Bone marrow (tissue), 2 donors: ENCODE data around the gene TMEM52.
A peak's percentile ranks its signal among the peaks of the same experiment; 100 is the strongest.
"Not testable (repeated sequence)": the region's sequence is repeated elsewhere in the genome, so short reads cannot be mapped to it uniquely, and the experiment has no call there.

Experiments
- DNase-seq, 2 donors: peaks; one replicate each; lab custom pipeline; 2025; lab: John Stamatoyannopoulos, UW

Gene TMEM52

DNA sequence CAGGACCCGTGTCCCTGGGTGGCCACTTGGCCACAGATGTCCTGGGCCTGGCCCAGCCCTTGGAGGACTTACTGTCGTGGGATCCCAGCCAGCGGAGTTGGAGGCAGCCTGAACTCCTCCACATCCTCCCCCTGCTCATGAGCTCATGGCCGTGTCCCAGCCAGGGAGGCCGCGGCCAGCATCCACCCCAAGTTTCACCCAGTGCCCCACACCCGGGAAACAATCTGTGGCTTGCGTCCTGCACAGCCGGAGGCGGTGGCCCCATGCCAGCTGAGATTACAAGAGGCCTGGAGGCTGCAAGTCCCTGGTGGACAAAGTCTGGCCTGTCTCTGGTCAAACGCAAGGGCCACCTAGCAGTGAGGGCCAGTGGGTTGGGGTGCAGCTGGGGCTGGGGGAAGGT is 27.5 kb upstream of the TMEM52 start:
- no peak for DNase-seq

DNA sequence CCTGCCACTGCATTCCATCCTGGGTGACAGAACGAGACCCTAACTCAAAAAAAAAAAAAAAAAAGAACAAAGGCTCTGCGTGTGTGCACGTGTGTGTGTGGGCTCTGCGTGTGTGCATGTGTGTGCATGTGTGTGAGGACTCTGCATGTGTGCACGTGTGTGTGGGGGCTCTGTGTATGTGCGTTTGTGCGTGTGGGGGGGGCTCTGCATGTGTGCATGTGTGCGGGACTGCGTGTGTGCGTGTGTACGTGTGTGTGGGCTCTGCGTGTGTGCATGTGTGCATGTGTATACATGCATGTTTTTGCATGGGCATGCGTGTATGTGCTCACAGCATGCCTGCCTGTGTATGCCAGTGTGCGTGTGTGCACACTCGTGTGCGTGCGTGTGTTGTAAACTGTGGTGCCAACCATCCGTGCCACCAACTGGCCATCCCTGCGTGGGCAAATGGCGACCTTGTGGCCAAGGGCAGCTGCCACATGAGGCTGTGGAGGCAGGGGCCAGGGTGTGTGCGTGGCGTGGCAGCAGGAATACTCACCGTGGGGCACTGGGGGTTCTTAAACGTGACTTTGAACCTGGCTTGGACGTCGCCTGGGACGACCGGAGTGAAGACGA is 26.8 kb upstream of the TMEM52 start:
- no peak for DNase-seq

DNA sequence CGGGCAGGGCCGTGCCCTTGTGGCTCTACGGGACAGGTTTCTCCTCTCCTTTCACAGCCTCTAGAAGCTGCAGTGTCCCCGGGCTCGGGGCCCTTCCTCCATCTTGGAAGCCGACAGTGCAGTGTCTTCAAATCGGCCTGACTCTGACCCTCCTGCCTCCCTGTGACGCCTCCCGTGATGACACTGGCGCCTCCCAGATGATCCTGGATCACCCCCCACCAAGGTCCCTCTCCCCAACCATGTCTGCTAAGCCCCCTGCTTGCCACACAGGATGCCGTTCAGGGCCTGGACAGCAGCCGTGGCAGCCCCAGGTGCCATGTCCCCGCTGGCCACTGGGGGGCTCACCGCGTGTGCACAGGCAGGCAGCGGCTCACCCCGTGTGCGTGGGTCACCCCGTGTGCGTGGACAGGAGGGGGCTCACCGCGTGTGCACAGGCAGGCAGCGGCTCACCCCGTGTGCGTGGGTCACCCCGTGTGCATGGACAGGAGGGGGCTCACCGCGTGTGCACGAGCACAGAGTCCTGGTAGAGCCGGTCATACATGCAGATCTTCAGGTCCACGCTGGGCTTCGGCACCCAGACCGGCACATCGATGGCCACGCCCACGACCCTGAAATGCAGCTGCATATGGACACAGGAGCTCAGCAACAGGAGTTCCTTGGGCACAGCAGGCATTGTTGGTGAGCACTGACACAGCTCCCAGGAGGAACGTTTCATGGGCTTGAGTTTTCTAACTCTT is 24.9 kb upstream of the TMEM52 start:
- DNase-seq, result peak in 1 of 2 donors; percentile 20

DNA sequence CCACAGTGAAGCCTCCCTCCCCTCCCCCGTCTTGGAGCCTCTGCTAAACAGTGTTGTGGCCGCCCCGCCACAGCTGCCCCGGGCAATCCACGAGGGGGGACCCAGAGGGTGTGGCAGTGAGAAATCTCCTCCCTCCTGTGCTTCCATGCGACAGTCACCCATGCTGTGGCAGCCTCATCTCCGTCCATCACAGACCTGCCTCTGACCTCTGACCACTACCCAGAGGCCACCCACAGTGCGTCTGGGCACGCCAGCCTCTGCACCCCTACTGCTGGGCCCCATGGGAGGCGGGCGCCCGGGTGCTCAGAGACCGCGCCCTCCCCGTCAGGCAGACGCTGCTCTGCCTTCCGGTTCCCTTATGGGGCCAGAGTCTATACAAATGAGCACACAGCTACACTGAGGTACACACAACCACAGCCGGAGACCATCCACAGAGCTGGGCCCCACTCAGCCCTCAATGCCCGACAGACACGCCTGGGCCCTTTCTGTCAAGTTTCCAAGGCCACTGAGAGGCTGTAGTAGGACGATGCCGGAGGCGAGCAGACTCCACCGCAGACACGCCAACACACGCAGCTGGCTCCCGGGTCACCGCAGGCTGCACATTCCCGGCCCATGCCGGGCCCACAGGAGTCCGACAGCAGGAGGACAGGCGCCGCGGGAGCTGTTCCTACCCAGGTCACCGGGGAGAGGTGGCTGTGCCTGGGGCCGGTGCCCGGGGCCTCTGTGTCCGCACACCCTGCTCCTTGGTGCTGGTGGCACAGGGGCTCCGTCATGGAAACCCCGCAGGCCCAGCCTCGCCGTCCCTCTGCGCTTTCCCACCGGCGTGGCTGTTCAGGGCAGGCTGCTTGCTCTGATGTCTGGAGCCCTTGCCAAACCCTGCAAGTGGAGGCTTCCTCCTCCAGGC is 23.9 kb upstream of the TMEM52 start:
- DNase-seq, result no peak

DNA sequence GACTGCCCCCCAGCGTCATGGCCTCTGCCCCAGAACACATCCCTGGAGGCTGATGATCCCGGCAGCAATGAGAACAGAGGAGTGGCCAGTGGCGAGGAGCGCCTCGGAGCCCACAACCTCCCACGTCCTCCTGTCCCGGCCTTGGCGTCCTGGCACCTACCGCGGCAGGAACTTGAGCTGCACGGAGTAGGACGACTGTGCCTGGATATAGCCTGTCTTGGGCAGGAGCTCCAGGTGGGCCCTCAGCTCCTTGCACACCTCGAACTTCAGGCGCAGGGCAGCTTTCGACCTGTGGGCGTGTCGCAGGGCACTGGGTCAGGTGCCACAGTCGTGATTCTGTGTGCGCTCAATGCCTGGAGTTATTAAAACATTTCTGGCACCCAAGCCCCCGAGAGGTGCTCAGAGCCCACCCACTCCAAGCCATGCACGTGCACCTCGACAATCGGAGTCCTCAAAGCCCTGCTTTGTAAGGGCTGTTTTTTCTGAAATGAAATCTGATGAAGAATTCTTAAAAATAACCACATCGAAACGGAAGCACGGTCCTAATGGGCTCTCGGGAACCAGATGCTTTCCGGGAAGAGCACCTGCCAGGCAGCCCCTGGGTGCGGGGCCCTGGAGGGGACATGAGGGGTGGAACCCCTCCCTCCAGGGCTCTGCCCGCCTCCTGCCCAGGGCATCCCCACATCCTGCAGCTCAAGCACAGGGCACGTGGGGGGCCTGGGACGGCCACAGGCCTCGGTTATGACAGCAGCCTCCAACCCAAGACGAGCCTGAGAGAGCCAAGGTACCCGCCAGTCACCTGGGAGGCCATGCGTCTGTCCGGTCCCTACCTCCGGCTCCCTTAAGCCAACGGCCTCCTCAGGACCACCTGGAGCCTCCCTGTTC is 23.0 kb upstream of the TMEM52 start:
- no peak for DNase-seq

DNA sequence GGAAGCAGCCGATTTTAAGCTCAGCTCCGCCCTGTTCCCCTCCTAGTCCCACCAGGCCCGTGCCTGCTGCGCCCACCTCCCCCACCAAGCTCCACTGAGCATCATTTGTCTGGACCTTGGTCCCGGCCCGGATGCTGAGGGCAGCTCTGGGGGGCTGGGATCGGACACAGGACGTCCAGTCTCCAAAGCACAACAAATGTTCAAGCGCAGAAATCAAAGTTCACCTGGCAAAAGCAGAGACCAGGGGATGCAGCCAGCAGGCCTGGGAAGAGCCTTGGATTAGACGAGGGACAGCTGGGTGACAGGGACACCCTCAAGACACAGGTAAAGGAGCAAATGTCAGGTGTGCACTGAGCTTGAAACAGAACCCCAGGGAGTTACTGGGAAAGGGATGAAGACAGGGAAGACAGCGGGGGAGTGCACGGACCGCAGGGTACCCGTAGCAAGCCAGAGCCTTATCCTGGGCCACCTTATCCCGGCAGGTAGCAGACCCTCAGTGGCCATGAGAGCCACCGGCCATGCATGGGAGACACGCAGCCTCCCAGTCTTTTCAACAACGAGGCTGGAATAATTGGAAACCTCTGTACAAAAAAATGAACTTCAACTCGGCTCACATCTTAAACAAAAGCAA is 22.2 kb upstream of the TMEM52 start:
- no peak for DNase-seq

DNA sequence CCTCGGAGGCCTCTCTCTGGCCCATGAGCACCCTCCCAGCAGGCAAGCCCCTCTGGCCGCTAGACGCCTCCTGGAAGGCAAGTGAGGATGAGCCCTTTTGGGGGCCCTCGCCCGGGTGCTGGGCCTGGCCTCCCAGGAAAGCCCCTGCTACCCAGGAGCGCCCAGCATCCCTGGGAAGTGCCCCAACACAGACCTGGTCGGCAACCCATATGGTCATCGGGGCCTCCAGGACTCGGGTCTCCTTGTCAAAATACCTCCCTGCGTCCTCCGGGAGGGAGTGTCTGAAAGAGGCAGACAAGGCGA is 21.0 kb upstream of the TMEM52 start:
- no peak for DNase-seq

DNA sequence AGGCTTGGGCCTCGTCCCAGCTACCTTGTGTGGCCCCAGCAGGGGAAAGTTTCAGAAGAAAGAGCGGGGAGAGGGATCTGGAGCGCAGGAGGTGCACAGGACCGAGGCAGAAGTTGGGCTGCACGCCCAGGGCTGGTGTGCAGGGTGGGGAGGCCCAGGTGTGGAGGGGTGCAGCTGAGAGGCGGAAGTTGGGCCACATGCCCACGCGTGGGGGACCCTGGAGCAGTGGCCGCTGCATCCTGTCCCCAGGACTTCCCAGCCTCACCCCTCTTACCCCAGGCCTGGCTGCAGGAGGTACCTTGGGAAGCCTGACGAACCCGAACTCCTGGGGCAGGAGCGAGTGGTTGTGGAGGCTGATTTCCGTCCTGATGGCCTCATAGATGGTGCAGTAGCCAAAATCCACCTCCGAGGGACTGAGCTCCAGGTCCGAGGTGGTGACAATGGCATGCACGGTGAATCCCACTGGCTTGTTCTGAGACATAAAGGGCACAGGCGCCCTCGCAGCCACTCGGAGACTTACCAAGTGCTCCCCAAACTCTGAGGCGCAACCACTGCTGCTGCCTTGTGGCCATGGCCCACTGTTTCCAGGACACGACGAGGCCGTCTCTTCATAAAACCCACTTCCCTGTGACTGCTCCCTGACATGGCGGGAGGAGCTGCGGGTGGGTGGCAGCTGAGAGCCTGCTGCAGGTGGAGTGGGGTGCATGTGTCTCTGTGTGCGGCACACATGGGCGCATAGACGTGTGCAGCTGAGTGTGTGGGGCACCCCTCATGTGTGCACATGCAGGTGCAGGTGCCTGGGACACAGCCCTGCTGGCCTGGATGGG is 20.4 kb upstream of the TMEM52 start:
- DNase-seq, result no peak

DNA sequence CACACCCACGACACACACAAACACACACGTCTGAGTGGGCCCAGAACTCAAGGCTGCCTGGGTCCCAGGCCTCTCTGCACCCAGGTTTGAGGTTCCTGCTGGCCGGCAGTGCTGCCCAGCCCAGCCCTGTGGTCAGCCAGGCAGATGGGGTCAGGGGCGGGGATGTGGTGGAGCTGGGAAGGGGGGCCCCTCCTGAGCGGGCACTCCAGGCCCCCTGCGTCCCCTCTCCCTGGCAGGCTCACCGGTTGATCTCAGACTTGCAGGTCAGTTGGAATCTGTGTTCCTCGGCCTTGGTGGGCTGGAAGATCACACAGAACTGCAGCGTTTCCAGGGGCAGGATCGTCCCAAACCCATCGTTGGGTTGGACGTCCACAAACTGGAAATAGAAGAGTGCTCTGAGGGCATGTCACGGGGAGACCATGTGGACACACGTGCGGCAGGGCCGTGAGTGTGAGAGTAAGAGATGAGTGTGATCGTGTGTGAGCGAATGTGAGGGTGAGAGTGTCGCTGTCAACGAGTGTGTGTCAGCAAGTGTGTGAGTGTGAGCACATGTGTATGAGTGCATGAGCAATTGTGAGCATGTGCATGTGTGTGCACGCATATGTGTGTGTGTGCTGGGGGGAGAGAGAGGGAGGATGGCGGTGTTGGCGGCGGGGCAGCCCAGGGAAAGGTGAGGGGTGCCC is 19.7 kb upstream of the TMEM52 start:
- no peak for DNase-seq

DNA sequence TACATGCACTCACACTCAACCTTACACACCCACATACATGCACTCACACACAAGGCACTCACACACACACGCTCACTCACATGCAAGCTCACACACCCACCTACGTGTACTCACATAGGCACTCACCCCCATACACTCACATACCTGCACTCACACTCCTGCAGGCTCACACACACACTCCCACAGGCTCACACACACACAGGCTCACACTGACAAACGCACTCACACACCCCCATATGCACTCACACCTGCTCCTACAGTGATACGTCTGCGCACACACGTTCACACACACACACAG is 19.1 kb upstream of the TMEM52 start:
- DNase-seq, result no peak

DNA sequence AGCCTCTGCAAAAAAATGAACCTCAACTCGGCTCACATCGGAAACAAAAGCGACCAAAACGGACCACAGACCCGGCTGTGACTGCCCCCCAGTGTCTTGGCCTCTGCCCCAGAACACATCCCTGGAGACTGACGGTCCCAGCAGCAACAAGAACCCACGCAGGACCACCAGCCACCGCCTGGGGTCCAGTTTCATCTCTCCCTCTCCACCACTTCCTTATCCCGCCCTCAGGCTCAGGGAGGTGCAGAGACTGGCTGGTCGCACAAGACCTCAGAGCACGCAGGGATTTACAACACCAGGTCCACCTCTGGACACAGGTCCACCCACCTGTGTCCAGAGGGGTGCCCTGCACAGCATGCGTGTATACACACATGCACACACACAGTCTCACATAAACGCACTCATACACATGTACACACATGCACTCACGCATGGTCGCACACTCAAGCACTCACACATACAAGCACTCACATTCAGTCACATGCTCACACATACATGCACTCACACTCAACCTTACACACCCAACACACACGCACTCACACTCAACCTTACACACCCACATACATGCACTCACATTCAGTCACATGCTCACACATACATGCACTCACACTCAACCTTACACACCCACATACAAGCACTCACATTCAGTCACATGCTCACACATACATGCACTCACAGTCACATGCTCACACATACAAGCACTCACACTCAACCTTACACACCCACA is 18.6 kb upstream of the TMEM52 start:
- no peak for DNase-seq

DNA sequence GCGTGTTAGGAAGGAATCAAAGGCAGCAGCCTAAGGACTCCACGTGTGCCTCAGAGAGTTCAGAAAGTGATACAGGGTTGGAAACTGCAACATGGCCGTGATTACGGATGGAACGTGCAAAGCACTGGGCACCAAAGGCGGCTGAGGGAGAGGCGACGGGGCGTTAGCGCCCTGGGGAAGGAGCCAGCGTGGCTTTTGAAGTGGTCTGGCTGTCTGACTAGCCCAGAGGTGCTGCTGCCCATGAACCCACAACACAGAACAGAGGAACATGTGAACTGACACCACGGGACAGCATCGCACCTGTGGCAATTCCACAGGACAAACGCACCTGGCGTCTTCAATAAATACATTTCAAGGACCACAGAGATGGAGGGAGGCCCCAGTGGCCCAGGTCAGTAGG is 18.0 kb upstream of the TMEM52 start:
- DNase-seq, result no peak

DNA sequence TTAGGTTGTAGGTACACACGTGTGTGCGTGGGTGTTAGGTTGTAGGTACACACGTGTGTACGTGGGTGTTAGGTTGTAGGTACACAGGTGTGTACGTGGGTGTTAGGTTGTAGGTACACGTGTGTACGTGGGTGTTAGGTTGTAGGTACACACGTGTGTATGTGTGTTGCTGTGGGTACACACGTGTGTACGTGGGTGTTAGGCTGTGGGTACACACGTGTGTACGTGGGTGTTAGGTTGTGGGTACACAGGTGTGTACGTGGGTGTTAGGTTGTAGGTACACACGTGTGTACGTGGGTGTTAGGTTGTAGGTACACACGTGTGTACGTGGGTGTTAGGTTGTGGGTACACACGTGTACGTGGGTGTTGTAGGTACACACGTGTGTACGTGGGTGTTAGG is 15.8 kb upstream of the TMEM52 start:
- not testable (repeated sequence) for DNase-seq

DNA sequence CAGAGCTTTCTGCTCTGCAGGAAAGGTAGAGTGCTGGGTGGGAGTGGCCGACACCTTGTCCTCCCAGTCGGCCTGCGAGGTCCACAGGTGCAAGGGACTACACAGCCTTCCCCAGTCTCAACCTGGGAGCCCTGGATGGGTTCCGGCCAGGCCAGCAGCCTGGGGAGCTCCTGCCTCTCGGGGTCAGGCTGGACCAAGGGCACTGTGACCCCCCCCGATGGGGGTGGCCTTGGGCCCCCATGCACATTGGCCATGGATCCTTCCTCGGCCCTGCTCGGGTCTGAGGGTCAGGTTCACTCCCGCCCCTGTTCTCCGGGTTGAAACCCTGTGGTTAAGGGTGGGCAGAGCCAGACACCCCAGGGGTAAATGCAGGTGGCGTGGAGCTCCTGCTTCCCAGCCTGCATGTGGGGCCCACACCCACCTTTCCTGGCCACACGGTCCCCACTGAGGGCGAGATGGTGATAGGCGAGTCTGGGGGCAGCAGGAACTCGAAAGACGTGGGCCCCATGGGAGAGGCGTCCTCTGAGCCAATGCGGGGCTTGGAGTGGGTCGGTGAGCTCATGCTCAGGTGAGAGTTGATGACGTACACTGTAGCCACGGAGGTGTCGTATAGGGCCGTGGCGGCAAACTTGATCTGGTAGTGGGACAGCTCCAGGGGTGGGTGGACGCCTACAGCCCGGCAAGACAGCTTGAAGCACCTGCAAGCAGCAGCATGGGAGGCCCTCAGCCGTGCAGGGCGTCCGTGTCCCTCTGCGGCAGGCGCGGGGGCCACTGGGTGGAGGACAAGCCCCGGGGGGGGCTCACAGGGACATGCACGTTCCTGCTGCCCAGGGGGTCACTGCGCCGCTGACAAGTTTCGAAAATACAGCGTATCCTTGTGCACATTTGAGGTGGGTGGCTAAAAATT is 10.8 kb upstream of the TMEM52 start:
- DNase-seq, result no peak

DNA sequence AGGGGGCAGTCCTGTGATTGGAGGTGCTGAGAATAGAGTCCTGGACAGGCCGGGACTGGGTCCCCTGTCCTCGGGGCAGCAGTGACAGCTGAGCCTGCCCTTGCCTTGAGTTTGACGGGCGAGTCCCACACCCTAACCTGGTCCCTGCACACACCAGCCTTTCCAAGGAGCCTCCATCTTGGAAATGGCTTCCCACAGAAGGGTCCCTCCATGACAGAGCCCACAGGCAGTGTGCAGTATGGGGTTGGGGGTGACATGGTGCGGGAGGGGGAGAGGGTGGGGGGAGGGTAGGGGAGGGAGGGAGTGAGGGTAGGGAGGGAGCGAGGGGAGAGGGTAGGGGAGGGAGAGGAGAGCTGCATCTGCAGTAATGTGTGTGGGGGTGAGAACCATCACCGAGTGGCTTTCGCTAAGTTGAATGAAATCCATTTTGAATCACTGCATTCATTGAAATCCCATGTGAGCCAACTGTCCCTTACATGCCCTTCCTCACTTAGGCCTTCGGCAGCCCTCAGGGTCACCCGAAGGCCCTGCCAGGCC is 10.1 kb upstream of the TMEM52 start:
- DNase-seq, result no peak

DNA sequence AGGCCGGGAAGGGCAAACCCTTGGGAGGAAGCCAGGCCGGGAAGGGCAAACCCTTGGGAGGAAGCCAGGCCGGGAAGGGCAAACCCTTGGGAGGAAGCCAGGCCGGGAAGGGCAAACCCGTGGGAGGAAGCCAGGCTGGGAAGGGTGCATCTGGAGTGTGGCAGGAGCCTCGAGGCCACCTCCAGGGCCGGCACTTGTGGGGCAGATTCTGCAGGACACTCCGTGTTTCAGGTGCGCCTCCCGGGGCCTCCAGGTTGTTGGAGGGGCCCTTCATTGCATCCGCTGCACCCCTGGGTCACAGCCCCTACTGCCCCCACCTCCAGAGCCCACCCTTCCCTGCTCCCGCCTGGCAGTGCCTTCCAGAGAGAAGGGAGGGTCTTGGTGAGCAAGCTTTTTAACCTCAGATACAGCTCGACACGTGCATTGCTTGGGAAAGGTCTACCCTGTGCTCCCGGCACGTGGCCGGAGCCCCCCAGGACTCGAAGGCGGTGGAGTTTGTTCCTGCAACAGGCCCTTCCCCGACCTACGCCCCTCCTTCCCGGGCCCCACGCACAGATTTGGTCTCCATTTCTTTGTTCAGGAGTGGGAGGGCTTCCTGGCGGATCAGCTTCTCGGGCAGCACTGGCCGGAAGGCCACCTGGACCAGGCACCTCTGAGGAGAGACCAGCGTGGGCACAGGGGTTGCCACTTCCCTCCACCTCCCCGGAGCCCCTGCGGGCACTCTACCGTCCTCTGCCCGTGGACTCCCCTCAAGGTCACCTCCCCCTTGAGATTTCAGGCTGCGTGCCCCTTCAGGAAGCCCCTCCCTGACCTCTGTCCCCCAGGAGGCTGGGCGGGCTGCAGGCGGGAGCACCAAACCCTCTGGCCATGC is 9.4 kb upstream of the TMEM52 start:
- DNase-seq, result no peak

DNA sequence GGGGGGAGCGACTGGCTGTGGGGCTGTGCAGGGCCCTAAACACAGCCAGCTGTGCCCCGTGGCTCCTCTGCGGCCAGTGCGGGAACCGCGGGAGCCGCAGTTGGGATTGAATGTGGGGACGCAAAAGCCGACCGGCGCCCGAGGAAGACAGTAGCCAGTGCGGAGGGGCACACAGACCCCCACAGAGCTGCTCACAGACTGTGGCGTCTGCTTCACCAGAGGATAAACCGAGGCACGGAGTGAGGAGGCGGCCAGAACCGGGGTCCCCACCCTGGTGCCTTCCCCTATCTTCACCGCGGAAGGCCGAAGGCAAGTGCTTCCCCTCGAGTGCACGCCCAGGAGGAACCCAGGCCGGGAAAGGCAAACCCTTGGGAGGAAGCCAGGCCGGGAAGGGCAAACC is 8.7 kb upstream of the TMEM52 start:
- DNase-seq, result no peak
